WERI-Rb-1 (cell line): ENCODE data around the gene DDX59.

Source experiments
- DNase-seq: peaks from one replicate; pipeline ENCODE4 v3.0.0-alpha.2; 2020
- H3K27ac ChIP-seq: fragments of 250-450 bp; sonication (Bioruptor Pico); 2 replicates; pipeline ENCODE4 v1.5.1; 2020; ENCODE audit warnings: mild to moderate bottlenecking, moderate library complexity
- H3K27me3 ChIP-seq: fragments of 250-450 bp; sonication (Bioruptor Pico); 2 replicates; pipeline ENCODE4 v1.5.1; 2021; ENCODE audit warnings: mild to moderate bottlenecking, low read depth, moderate library complexity; ENCODE audit not compliant: insufficient read depth, severe bottlenecking
- H3K36me3 ChIP-seq: fragments of 250-450 bp; sonication (Bioruptor Pico); 2 replicates; pipeline ENCODE4 v1.5.1; 2020; ENCODE audit warnings: mild to moderate bottlenecking, moderate library complexity
- H3K4me3 ChIP-seq: 2 replicates; pipeline ENCODE4 v1.5.1; 2011; ENCODE audit warnings: low read depth, mild to moderate bottlenecking, control low read depth, low read length
- H3K9me3 ChIP-seq: fragments of 250-450 bp; sonication (Bioruptor Pico); 2 replicates; pipeline ENCODE4 v1.5.1; 2021; ENCODE audit warnings: mild to moderate bottlenecking, moderate library complexity; ENCODE audit not compliant: severe bottlenecking
- CTCF ChIP-seq: IDR thresholded peaks from 2 replicates; pipeline ENCODE4 v1.5.1; 2011; ENCODE audit warnings: low read depth, mild to moderate bottlenecking, control low read depth, inconsistent platforms, low read length

The DDX59 gene

GRCh38 chr1:200610846-200611245, 58.9 kb downstream of the DDX59 start:
- no peak overlapping the region for H3K27ac ChIP-seq
- no peak overlapping the region for H3K4me3 ChIP-seq
- no peak for TF ChIP-seq CTCF
- DNase-seq: no peak
- peaks cover 86% of the 10 kb centered on the region for H3K36me3 ChIP-seq
- H3K9me3 ChIP-seq: no peaks in the 10 kb centered on the region
- no peaks in the 10 kb centered on the region for H3K27me3 ChIP-seq

GRCh38 chr1:200602632-200603031, 67.1 kb downstream of the DDX59 start:
- Histone ChIP-seq H3K36me3 (peaks cover 86% of the 10 kb centered on the region), H3K27me3 (no peaks in the 10 kb centered on the region), H3K27ac (no peak overlapping the region), H3K4me3 (no peak overlapping the region), H3K9me3 (no peaks in the 10 kb centered on the region)
- no peak for TF ChIP-seq CTCF
- DNase-seq: no peak
